K562 (cell line): ENCODE measurements around the gene LEPROT. TPM values are rescaled to one million over a fixed set of nuclear protein-coding genes. Genes with fewer than 3 reads are reported as not detected.
A peak's percentile ranks its signal among the peaks of the same experiment; 100 is the strongest.

Source experiments
- CBFA2T2 ChIP-seq: fragments of 450-650 bp; conservative IDR thresholded peaks from 2 replicates; pipeline ENCODE4 v1.6.1; 2017; ENCODE audit warnings: mild to moderate bottlenecking
- CLOCK ChIP-seq: fragments of 250-450 bp; sonication (Bioruptor Pico); IDR thresholded peaks from 2 replicates; pipeline ENCODE4 v1.4.0; 2020; ENCODE audit warnings: mild to moderate bottlenecking, moderate library complexity, borderline replicate concordance
- CREB3L1 ChIP-seq: fragments of 450-650 bp; IDR thresholded peaks from 2 replicates; pipeline ENCODE4 v1.6.1; 2014; ENCODE audit warnings: low read depth, mild to moderate bottlenecking, moderate library complexity, borderline replicate concordance
- FOXK2 ChIP-seq, 2 experiments: fragments of 450-650 bp; IDR thresholded peaks in 1 of 2; conservative IDR thresholded peaks in 1 of 2; 2 replicates each; pipeline ENCODE4 v1.6.1; 2016; ENCODE audit warnings: low read depth in 2 of 2, mild to moderate bottlenecking in 1 of 2
- ILK ChIP-seq: fragments of 450-650 bp; IDR thresholded peaks from 2 replicates; pipeline ENCODE4 v1.6.1; 2016; ENCODE audit warnings: missing genetic modification characterization, low read depth, mild to moderate bottlenecking, missing compliant biosample characterization, moderate library complexity, borderline replicate concordance
- KLF10 ChIP-seq: fragments of 250-450 bp; sonication (Bioruptor Pico); IDR thresholded peaks from 2 replicates; pipeline ENCODE4 v1.6.1; 2021; ENCODE audit warnings: matching md5 sums
- MNT ChIP-seq, 2 experiments: fragments of 450-650 bp; conservative IDR thresholded peaks; 2 replicates each; pipeline ENCODE4 v1.6.1; 2017; ENCODE audit warnings: mild to moderate bottlenecking in 2 of 2, moderate library complexity in 2 of 2
- RCOR1 ChIP-seq, 2 experiments: IDR thresholded peaks; 2 replicates each; pipeline ENCODE4 v1.6.1; 2012; ENCODE audit warnings: low read depth in 2 of 2, low read length in 2 of 2, borderline replicate concordance in 1 of 2, improper control_type of control experiment in 1 of 2
- SP2 ChIP-seq: IDR thresholded peaks from 2 replicates; pipeline ENCODE4 v1.6.1; 2011; ENCODE audit warnings: mild to moderate bottlenecking, low read depth, low read length, moderate library complexity; ENCODE audit not compliant: poor library complexity, severe bottlenecking; ENCODE audit errors: extremely low read depth
- ZNF512 ChIP-seq: IDR thresholded peaks from 2 replicates; pipeline ENCODE4 v1.6.1; 2016; ENCODE audit warnings: missing genetic modification characterization, missing compliant biosample characterization
- polyA plus RNA-seq, 8 experiments: library from polyadenylated mRNA; depleted of rRNA in 4 of 8; stranded (reverse) in 5 of 8; unstranded in 3 of 8; fragments of >200 nt; fragmentation: Nextera tagmentation in 2 of 8; fragmentation: Illumina TruSeq in 1 of 8; extraction: Ambion mirVana in 2 of 8; extraction: Trizol in 1 of 8; gene quantifications; 2 replicates each; pipeline versions ENCODE4 v1.2.1 to v1.2.3, GENCODE V29; 2011 to 2014; ENCODE audit warnings: inconsistent platforms in 1 of 8, missing spikeins in 1 of 8
- total RNA-seq, 7 experiments: library from RNA; depleted of rRNA in 6 of 7; stranded (reverse); fragments of >200 nt in 6 of 7; fragmentation: Illumina TruSeq in 2 of 7; extraction: Trizol in 2 of 7; gene quantifications; 2 replicates each; pipeline versions ENCODE4 v1.2.1 to v1.2.3, GENCODE V29; 2011 to 2021; ENCODE audit warnings: low replicate concordance in 1 of 7

Gene LEPROT
- total and polyA plus RNA-seq, 9 of the 15 experiments (the other 6 are each of a cell fraction or from before 2014, with no cell fraction given): 28.1 to 97.5 (median 45.8) TPM

- no peak for TF ChIP-seq ILK (tag)
- TF ChIP-seq RCOR1 (IDR thresholded peaks at IDR 0.05; ENCODE audit: borderline replicate concordance in 1 of 2, low read depth in 2 of 2, low read length in 2 of 2): peak in 1 of 2 experiments; percentile 28; a peak in 1 of 4 replicates
- peak in 1 of 2 experiments; percentile 16; a peak in 1 of 4 replicates for TF ChIP-seq FOXK2 (conservative IDR thresholded peaks at IDR 0.05 in 1 of 2, IDR thresholded peaks at IDR 0.05 in 1 of 2; ENCODE audit: low read depth in 2 of 2)
- TF ChIP-seq KLF10 (CRISPR knock-in tag): no peak
- TF ChIP-seq SP2: no peak
- TF ChIP-seq CLOCK (CRISPR knock-in tag): no peak
- TF ChIP-seq MNT (conservative IDR thresholded peaks at IDR 0.05): peak in 1 of 2 experiments; percentile 27; a peak in 1 of 4 replicates
- peak; percentile 67 for TF ChIP-seq CBFA2T2
- 0 out of 2 replicates have a peak, but pooled peaks have one; percentile 41 for TF ChIP-seq CREB3L1
- TF ChIP-seq ZNF512: no peak
These were observed 48.8 kb downstream of the LEPROT start (continued) for GRCh38 chr1:65469126-65469888.
